ENCODE measurements around the gene PKD1. TPM values are rescaled to one million over a fixed set of nuclear protein-coding genes. Genes with fewer than 3 reads are reported as not detected.

The PKD1 gene
- total RNA-seq, 2 donors from 2014 or later: 218 to 276 TPM

DNA sequence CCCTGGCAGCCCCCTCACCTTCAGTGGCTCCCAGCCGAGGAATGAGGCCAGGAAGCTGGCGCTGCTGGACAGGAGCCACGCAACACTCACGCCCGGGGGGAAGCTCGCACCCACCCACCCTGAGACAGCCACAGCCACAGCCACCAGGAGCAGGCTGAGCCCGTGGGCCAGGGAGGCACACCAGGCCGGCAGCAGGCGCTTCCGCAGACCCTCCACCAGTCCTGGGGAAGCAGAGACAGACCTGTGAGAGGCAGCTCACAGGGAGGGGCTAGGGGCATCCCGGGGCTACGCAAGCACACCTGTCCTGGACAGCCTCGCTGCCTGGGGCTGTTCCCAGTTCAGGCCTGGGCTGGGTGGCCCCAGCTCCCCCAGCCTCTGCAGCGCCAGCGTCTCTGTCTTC is 41.9 kb downstream of the PKD1 start:
- Histone ChIP-seq H3K4me1 (peaks cover 0 to 7% of the 10 kb centered on the region in 2 donors), H3K9me3 (no peaks in the 10 kb centered on the region), H3K36me3 (peaks cover 86% of the 10 kb centered on the region), H3K4me3 (no peak overlapping the region), H3K27ac (no peak overlapping the region), H3K27me3 (no peaks in the 10 kb centered on the region)
- no peak for DNase-seq (ENCODE audit: low spot score)
- TF ChIP-seq CTCF (IDR thresholded peaks at IDR 0.05): no peak

GRCh38 chr16:2092866-2093265 is 42.8 kb downstream of the PKD1 start:
- Histone ChIP-seq H3K4me3 (no peak overlapping the region), H3K27ac (no peak overlapping the region), H3K9me3 (no peaks in the 10 kb centered on the region), H3K27me3 (no peaks in the 10 kb centered on the region), H3K4me1 (peaks cover 0 to 7% of the 10 kb centered on the region in 2 donors), H3K36me3 (peaks cover 95% of the 10 kb centered on the region)
- TF ChIP-seq CTCF (IDR thresholded peaks at IDR 0.05): no peak
- no peak for DNase-seq (ENCODE audit: low spot score)

DNA sequence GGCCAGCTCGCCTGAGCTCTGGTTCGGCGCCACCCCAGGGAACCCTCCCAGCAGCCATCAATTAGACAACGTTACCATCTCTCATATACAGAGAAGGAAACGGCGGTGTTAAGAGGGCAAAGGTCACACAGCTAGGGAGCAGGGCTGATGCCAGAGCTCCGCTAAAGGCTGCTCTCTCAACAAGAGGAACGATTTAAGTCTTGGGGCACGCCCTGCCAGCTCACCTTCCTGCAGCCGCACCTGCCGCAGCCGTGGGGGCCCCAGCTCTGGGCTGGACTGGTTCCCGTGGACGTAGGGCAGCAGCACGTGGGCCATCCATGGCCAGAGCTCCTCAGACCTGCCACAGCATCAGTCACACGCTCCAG is 43.5 kb downstream of the PKD1 start:
- Histone ChIP-seq H3K4me3 (no peak overlapping the region), H3K27ac (no peak overlapping the region), H3K36me3 (peaks cover 91% of the 10 kb centered on the region), H3K27me3 (no peaks in the 10 kb centered on the region), H3K9me3 (no peaks in the 10 kb centered on the region), H3K4me1 (peaks cover 0 to 7% of the 10 kb centered on the region in 2 donors)
- no peak for DNase-seq (ENCODE audit: low spot score)
- TF ChIP-seq CTCF (IDR thresholded peaks at IDR 0.05): no peak

DNA sequence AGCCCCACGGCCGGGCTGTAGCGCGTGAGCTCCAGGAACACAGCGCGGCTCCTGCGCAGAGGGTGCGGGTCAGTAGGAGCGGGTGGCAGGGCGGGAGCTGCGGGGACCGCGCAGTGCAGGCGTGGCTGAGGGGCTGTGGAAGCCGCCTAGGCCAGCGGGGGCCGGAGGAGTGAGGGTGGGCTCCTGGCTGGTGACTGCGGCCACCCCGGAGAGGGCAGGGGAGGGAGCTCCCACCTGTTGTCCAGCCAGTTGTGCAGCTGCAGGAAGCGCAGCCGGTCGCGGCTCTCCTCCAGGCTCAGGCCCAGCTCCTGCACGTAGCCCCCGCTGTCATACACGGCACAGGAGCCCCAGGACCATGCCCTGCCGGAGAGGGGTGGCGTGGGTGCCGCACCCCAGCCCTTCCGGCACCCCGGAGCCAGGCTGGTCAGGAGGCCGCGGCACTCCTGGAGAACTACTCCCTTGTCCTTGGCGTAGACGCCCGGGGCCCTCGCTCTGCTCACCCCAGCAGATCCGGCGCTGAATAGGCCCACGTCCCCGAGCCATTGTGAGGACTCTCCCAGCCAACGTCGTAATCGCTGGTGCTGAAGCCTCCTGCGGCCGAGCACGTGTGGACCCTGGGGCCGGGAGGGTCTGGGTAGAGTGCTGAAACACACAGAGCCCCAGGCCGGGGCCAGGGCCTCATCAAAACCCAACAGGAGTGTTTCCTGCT is 44.0 kb downstream of the PKD1 start:
- peak overlapping the region; percentile 35 to 53 for H3K27ac ChIP-seq
- H3K27me3 ChIP-seq: no peaks in the 10 kb centered on the region
- H3K4me3 ChIP-seq: no peak overlapping the region
- H3K4me1 ChIP-seq: peaks cover 0 to 7% of the 10 kb centered on the region in 2 donors
- no peaks in the 10 kb centered on the region for H3K9me3 ChIP-seq
- no peak for DNase-seq (ENCODE audit: low spot score)
- no peak for TF ChIP-seq CTCF (IDR thresholded peaks at IDR 0.05)
- H3K36me3 ChIP-seq: peaks cover 90% of the 10 kb centered on the region

- Histone ChIP-seq H3K9me3 (no peaks in the 10 kb centered on the region), H3K4me3 (peak overlapping the region; percentile 4 to 34), H3K4me1 (peaks cover 0 to 7% of the 10 kb centered on the region in 2 donors), H3K36me3 (peaks cover 87% of the 10 kb centered on the region), H3K27ac (peak overlapping the region; percentile 75 to 77), H3K27me3 (no peaks in the 10 kb centered on the region)
- peak in 1 of 2 donors; percentile 47 for TF ChIP-seq CTCF (IDR thresholded peaks at IDR 0.05)
- no peak for DNase-seq (ENCODE audit: low spot score)
Measured at GRCh38 chr16:2090777-2091546, 44.7 kb downstream of the PKD1 start.
